GM21423 (cell line): ENCODE measurements around the gene QSOX1.

ENCODE experiments used
- ATAC-seq: cut with Tn5 transposase; IDR thresholded peaks from one replicate; pipeline ENCODE4 v1.9.1; 2021; ENCODE audit warnings: mild to moderate bottlenecking, moderate library complexity; ENCODE audit not compliant: unreplicated experiment

The QSOX1 gene

DNA sequence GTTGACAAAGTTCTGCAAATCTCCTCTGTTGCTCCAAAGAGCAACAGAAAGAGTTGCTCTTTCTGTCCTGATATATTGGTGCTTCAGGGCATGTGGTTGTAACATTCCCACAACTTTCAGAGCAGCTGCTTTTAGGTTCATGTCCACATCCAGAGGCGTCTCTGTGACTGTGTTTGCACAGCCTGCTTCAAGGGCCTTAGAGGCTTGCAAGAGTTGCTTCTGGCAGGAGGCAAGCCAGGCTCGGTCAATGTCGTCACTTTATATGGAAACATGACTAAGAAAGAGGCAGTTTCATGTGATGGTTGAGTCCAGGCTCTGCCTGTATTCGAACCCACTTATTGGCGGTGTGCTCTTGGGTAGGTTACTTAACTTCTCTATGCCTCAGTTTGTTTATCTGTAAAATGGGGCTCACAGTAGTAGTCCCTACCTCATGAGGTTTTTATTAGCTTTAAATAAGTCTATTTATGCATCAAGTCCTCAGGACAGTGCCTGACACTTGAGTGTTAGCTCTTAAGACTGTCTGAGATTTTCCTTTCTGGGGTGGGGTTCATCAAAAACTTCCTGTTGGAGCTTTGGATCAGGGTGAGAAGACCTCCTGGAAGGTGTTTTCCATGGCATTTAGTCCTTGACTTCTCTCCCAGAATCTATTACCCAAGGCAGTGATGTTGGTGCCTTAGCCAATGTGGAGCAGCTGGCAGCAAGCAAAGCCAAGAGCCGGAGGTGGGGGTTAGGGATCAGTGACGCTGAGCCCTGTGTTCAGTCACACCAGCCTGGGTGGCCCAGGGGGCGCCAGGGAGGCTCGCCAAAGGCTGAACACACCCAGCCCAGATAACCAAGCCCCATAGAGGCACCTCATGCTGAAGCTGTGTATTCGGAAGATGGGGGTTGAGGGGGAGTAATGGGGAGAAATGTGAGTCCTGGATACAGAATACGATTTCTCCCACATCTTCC is 94.3 kb downstream of the QSOX1 start:
- no peak for ATAC-seq

DNA sequence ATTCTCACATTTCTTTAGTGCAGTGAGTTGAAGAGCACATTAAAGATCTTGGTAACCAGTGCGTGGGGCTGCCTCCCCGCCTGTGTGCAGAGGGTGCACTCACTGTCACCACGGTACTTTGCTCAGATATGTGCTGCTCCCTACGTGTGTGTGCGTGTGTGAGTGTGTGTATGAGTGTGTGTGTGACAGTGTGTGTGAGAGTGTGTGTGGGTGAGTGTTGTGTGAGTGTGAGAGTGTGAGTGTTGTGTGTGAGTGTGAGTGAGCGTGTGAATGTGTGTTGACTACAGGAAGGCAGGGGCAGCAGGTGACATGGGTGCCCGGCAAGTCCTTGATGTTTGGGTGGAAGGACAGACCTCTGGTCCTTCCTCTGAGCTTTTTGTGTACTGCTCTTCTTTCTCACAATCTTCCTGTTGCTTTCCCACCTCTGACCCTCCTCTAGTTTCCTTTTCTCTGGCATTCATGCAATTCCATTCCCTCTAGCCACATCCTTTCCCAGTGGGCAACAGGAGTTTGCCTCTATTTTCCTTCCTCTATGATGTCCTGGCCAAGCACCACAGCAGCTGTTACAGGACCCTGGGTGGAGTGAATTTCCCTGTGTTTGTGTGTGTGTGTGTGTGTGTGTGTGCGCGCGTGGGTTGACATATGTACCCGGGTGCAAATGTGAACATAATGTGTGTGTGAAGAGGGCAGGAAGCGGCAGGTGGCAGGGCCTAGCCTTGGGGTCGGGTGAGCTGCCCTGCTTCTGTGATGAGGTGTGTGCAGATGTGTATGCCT is 95.2 kb downstream of the QSOX1 start:
- no peak for ATAC-seq

- ATAC-seq = no peak
Measured at GRCh38 chr1:180250499-180250770, 95.8 kb downstream of the QSOX1 start.

DNA sequence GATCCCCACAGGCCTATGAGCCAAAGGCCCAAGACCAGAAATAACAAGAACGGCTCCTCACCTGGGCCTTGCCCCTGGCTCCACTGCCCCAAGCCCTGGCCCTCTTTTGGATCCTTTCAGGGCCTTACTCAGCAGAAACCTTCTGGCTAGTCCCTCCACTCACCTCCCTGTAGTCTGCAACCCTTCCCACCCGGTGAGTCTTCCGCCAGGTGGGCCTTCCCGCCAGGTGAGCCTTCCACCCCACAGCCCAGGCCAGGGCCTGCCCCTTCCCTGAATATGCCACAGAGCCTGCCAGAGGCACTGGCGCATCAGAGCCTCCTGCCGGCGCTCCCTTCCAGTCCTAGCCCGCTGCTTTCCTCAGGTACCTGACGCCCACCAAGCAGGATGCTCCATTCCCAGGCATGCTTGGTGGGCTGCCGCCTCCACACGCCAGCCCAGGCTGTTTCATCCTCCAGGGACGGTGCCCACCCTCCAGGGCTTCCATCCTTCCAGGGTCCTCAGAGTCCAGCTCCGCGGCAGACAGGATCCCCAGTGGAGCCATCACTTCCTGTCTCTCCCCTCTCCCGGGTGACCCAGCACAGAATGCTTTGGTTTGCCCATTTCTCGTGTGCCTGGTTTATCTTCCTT is 96.3 kb downstream of the QSOX1 start:
- no peak for ATAC-seq

DNA sequence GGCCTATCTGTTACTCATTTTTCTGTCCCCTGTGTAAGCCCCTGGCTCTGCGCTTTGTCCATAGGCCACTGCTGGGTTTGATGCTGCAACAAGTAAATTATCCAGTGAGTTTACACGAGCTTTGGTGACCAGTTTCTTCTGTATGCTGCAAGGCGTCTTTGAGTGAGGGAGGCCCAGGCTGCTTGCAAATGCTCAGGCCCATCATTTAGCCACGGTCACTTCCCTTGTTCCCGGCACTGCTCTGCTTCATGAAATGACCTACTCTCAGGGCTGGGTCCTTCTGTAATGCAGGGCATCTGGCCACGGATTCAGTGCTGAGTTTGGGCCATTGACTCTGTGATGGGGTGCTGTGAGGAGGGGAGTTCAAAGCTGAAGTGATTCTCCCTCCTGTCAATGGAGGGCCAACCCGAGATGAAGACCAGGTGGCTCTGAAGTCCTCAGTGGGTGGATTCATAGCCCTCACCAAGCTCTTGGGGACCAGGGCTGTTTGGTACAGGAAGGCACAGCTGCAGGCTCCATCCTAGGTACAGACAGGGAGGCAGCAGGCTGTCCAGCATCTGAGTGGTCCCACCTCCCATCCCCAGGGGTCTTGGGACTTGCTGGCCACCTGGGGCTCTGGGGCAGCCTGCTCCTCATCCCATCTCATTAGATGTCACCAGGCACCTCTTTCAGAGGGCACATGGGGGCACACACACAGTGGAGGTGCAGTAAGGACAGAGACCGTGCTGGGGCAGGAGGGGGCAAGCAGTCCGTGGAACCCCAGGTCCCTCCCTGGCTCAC is 97.0 kb downstream of the QSOX1 start:
- no peak for ATAC-seq

- ATAC-seq = peak; percentile 58
Measured at GRCh38 chr1:180252638-180253536, 98.2 kb downstream of the QSOX1 start.
